Smooth muscle cell (in vitro differentiated cells): Measurements from ENCODE around the gene BMERB1. TPM values are rescaled to one million over a fixed set of nuclear protein-coding genes. Genes with fewer than 3 reads are reported as not detected.

ENCODE experiments used
- DNase-seq: peaks from one replicate; lab custom pipeline; 2025; ENCODE audit not compliant: unreplicated experiment; lab: John Stamatoyannopoulos, UW
- H2AFZ ChIP-seq: fragments of 200-600 bp; sonication (generic); 2 replicates; pipeline ENCODE4 v1.6.0; 2016; ENCODE audit warnings: antibody characterized with exemption, low read depth, mild to moderate bottlenecking
- H3F3A ChIP-seq: fragments of 200-600 bp; sonication (generic); 2 replicates; pipeline ENCODE4 v1.6.0; 2017; ENCODE audit warnings: antibody characterized with exemption, low read depth
- H3K27ac ChIP-seq: fragments of 200-600 bp; sonication (generic); 2 replicates; pipeline ENCODE4 v1.5.1; 2016; ENCODE audit warnings: low read depth, mild to moderate bottlenecking
- H3K27me3 ChIP-seq: fragments of 200-600 bp; sonication (generic); 2 replicates; pipeline ENCODE4 v1.6.1; 2016; ENCODE audit warnings: low read depth, mild to moderate bottlenecking
- H3K36me3 ChIP-seq: fragments of 200-600 bp; sonication (generic); 2 replicates; pipeline ENCODE4 v1.5.1; 2016; ENCODE audit warnings: low read depth
- H3K4me1 ChIP-seq: fragments of 200-600 bp; sonication (generic); 2 replicates; pipeline ENCODE4 v1.5.1; 2016; ENCODE audit warnings: low read depth
- H3K4me2 ChIP-seq: fragments of 200-600 bp; sonication (generic); 2 replicates; pipeline ENCODE4 v1.6.0; 2016; ENCODE audit warnings: mild to moderate bottlenecking
- H3K4me3 ChIP-seq: fragments of 200-600 bp; sonication (generic); 2 replicates; pipeline ENCODE4 v1.5.1; 2016; ENCODE audit warnings: mild to moderate bottlenecking
- H3K79me2 ChIP-seq: fragments of 200-600 bp; sonication (generic); 2 replicates; pipeline ENCODE4 v1.6.0; 2016; ENCODE audit warnings: low read depth, mild to moderate bottlenecking
- H3K9ac ChIP-seq: fragments of 200-600 bp; sonication (generic); 2 replicates; pipeline ENCODE4 v1.6.0; 2016; ENCODE audit warnings: low read depth
- H3K9me3 ChIP-seq: fragments of 200-600 bp; sonication (generic); replicated peaks from 2 replicates; pipeline ENCODE4 v1.5.1; 2016; ENCODE audit warnings: low read depth
- H4K20me1 ChIP-seq: fragments of 200-600 bp; sonication (generic); 2 replicates; pipeline ENCODE4 v1.6.0; 2016; ENCODE audit warnings: low read depth
- WGBS: methylation state at CpG from one replicate; pipeline ENCODE4 v1.1.7; 2016; ENCODE audit warnings: low lambda C conversion rate; 5-methylcytosine and 5-hydroxymethylcytosine counted together
- polyA plus RNA-seq: library from polyadenylated mRNA; unstranded; fragments of >200 nt; fragmentation: Nextera tagmentation; extraction: Ambion mirVana; gene quantifications from 2 replicates; pipeline ENCODE4 v1.2.1, GENCODE V29; 2016
- total RNA-seq: library from RNA; depleted of rRNA; stranded (reverse); fragments of >200 nt; gene quantifications from 2 replicates; pipeline ENCODE4 v1.2.3, GENCODE V29; 2014
- TF ChIP-seq, protein P1 (sequence below): fragments of 200-600 bp; sonication (generic); IDR thresholded peaks from 2 replicates; pipeline ENCODE4 v1.5.1; 2017; ENCODE audit warnings: borderline replicate concordance, mild to moderate bottlenecking, antibody characterized with exemption; ENCODE audit not compliant: insufficient read depth, poor library complexity, severe bottlenecking

BMERB1 gene
- total and polyA plus RNA-seq, 2 experiments from 2014 or later, result 16.5 to 20.0 TPM

DNA sequence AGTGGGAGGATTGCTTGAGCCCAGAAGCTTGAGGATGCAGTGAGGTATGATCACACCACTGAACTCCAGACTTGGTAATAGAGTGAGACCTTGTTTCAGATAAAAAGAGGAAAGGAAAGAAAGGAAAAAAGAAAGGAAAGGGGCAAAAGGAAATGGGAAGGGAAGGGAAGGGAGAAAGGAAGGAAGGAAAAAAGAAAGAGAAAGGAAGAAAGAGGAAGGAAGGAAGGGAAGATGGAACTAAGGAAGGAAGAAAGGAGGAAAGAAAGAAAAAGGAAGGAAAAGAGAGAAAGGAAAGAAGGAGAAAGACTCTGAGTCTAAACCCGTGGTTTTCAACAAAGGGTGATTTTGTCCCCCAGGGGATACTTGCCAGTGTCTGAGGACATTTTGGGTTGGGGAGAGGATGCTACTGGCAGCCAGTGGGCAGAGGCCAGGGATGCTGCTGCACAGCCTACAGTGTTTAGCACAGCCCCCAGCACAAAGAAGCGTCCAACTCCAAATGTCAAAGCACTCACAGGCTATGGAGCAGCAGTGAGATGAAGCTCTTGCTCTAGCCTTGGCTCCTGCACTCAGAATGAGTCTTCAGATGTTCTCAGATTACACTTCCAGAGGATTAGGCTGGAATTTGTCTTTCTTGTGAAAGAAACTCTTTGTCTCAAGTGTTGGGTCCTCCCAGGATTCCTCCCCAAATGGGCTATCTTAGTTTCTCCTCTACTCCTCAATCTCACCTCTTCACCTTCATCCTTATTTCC, 64.2 kb downstream of the BMERB1 start:
- H3K4me2 ChIP-seq, result no peak overlapping the region
- no peaks in the 10 kb centered on the region for H4K20me1 ChIP-seq
- H3F3A ChIP-seq, result no peaks in the 10 kb centered on the region
- no peak overlapping the region for H2AFZ ChIP-seq
- WGBS, result 71% methylated on average over 2 of the region's 2 CpGs
- H3K27ac ChIP-seq, result no peak overlapping the region
- DNase-seq, result no peak
- no peaks in the 10 kb centered on the region for H3K27me3 ChIP-seq
- H3K4me1 ChIP-seq, result no peaks in the 10 kb centered on the region
- no peak overlapping the region for H3K4me3 ChIP-seq
- no peaks in the 10 kb centered on the region for H3K36me3 ChIP-seq
- H3K79me2 ChIP-seq, result no peaks in the 10 kb centered on the region
- no peak overlapping the region for H3K9ac ChIP-seq
- no peaks in the 10 kb centered on the region for H3K9me3 ChIP-seq
- TF ChIP-seq, protein P1, sequence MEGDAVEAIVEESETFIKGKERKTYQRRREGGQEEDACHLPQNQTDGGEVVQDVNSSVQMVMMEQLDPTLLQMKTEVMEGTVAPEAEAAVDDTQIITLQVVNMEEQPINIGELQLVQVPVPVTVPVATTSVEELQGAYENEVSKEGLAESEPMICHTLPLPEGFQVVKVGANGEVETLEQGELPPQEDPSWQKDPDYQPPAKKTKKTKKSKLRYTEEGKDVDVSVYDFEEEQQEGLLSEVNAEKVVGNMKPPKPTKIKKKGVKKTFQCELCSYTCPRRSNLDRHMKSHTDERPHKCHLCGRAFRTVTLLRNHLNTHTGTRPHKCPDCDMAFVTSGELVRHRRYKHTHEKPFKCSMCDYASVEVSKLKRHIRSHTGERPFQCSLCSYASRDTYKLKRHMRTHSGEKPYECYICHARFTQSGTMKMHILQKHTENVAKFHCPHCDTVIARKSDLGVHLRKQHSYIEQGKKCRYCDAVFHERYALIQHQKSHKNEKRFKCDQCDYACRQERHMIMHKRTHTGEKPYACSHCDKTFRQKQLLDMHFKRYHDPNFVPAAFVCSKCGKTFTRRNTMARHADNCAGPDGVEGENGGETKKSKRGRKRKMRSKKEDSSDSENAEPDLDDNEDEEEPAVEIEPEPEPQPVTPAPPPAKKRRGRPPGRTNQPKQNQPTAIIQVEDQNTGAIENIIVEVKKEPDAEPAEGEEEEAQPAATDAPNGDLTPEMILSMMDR, result no peak

DNA sequence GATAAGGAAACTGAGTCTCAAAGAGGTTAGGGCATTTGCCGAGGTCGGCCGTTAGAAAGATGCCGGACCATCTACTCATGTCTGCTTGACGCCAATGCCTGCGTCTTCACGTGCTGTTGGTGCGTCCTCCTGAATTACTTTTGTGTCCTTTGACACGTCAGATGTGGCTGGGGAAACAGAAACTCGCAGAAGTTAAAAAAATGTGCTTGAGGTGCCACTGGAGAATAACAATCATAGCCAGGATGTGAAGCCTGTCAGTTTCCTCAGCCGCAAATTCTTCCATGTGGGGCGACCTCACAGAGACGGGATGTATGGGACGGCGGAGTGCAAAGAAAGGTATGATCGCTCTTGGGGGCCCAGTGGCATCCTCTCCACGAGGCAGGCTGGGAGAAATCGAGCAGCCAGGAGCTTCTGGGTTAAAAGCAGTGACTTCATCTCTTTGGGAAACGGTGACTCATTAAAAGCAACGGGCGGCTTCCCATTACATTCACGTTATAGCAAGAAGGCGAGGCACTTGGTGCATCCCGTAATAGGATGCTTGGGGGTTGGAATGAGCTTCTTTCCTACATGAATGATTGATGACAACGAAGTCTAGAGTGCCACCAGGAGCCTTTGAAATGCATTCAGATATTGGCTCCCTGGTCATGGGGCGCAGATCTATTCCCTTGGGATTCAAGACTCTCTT, 67.8 kb downstream of the BMERB1 start:
- 47% methylated on average over 26 of the region's 26 CpGs for WGBS
- Histone ChIP-seq H3K79me2 (no peaks in the 10 kb centered on the region), H3F3A (no peaks in the 10 kb centered on the region), H2AFZ (peak overlapping the region; percentile 65), H3K4me2 (peak overlapping the region; percentile 74), H4K20me1 (peaks cover under 1% of the 10 kb centered on the region), H3K36me3 (no peaks in the 10 kb centered on the region), H3K9ac (peak overlapping the region; percentile 55), H3K27me3 (no peaks in the 10 kb centered on the region), H3K4me1 (no peaks in the 10 kb centered on the region), H3K27ac (peak overlapping the region; percentile 82), H3K9me3 (no peaks in the 10 kb centered on the region), H3K4me3 (no peak overlapping the region)
- DNase-seq, result no peak
- TF ChIP-seq, protein P1, result no peak

DNA sequence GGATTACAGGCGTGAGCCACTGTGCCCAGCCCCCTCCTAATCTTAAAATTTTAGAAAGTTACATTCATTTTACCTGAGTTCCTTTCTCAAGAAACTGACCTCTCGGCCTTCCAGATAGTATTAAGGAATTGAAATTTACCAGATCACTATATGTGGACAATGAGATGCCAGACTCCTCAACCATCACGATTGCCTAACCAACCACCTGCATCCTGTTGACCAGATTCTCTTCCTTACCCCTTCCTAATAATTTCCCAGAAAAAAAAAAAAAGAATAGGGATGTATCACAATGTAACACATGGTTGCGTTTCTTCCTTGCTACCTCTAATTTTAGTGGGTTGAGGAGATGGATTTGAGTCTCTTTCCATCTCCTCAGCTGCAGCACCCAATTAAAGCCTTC, 72.1 kb downstream of the BMERB1 start:
- Histone ChIP-seq H3K27ac (no peak overlapping the region), H3K79me2 (no peaks in the 10 kb centered on the region), H4K20me1 (peaks cover 4% of the 10 kb centered on the region), H3K4me1 (peaks cover 6% of the 10 kb centered on the region), H2AFZ (no peak overlapping the region), H3F3A (no peaks in the 10 kb centered on the region), H3K36me3 (no peaks in the 10 kb centered on the region), H3K4me2 (no peak overlapping the region), H3K4me3 (no peak overlapping the region), H3K9me3 (no peaks in the 10 kb centered on the region), H3K27me3 (no peaks in the 10 kb centered on the region), H3K9ac (no peak overlapping the region)
- TF ChIP-seq, protein P1, result no peak
- DNase-seq, result no peak
- WGBS, result 95% methylated on average over 4 of the region's 4 CpGs
